Endothelial cell of umbilical vein (primary cell): ENCODE data around the gene COL16A1. TPM values are rescaled to one million over a fixed set of nuclear protein-coding genes. Genes with fewer than 3 reads are reported as not detected.

Experiments
- BruUV-seq: library from RNA; stranded (reverse); fragments of 400-500 nt; replicated peaks from 2 replicates; lab custom pipeline; 2021; lab: Mats Ljungman, UMichigan
- CTCF ChIA-PET: fragments of 300-600, 350-600 bp; sonication (Branson Sonifier 250); formaldehyde crosslinking; loops from one replicate; lab custom pipeline; 2021; ENCODE audit warnings: antibody characterized with exemption, inconsistent platforms; lab: Charles Lee
- POLR2A ChIA-PET: fragments of 300-600, 350-600 bp; sonication (Branson Sonifier 250); formaldehyde crosslinking; loops from one replicate; lab custom pipeline; 2021; ENCODE audit warnings: antibody characterized with exemption, inconsistent platforms; lab: Charles Lee
- DNase-seq: peaks from one replicate; pipeline ENCODE4 v3.0.0-alpha.2; 2011; ENCODE audit warnings: low read depth, low spot score
- FAIRE-seq: peaks from 2 replicates; lab custom pipeline; 2011; peaks lifted over from hg19 to GRCh38; lab: Jason Lieb, UNC
- H2AFZ ChIP-seq: 2 replicates; pipeline ENCODE4 v1.6.0; 2012; ENCODE audit warnings: low read depth, low read length, control low read depth, inconsistent platforms
- H3K27ac ChIP-seq: 2 replicates; pipeline ENCODE4 v1.5.1; 2011; ENCODE audit warnings: low read depth, mild to moderate bottlenecking, control low read depth, low read length, moderate library complexity; ENCODE audit not compliant: insufficient read depth
- H3K27me3 ChIP-seq, 2 experiments: 2 replicates each; pipeline versions ENCODE4 v1.6.0 to v1.6.1; 2011; ENCODE audit warnings: low read length in 2 of 2, mixed read lengths in 1 of 2; ENCODE audit not compliant: control insufficient read depth in 2 of 2, insufficient read depth in 2 of 2
- H3K36me3 ChIP-seq, 2 experiments: 2 replicates in 1 of 2; 3 replicates in 1 of 2; pipeline ENCODE4 v1.5.1; 2011; ENCODE audit warnings: low read length in 2 of 2, mild to moderate bottlenecking in 1 of 2, moderate library complexity in 1 of 2; ENCODE audit not compliant: control insufficient read depth in 2 of 2, insufficient read depth in 2 of 2; ENCODE audit errors: extremely low read depth in 1 of 2
- H3K4me1 ChIP-seq: 3 replicates; pipeline ENCODE4 v1.5.1; 2011; ENCODE audit warnings: mild to moderate bottlenecking, low read length; ENCODE audit not compliant: control insufficient read depth, insufficient read depth; ENCODE audit errors: extremely low read depth
- H3K4me2 ChIP-seq: 2 replicates; pipeline ENCODE4 v1.6.1; 2011; ENCODE audit warnings: low read length, control low read depth, mixed read lengths; ENCODE audit not compliant: insufficient read depth
- H3K4me3 ChIP-seq, 3 experiments: fragments of 200-600 bp in 1 of 3; sonication (generic), shearing (Covaris generic) in 1 of 3; replicated peaks in 1 of 3; 2 replicates each; pipeline ENCODE4 v1.5.1; 2011 to 2016; ENCODE audit warnings: control low read depth in 3 of 3, low read length in 3 of 3, mild to moderate bottlenecking in 2 of 3, inconsistent platforms in 1 of 3, low read depth in 1 of 3, moderate library complexity in 1 of 3; ENCODE audit not compliant: insufficient read depth in 1 of 3
- H3K79me2 ChIP-seq: 2 replicates; pipeline ENCODE4 v1.6.0; 2012; ENCODE audit warnings: low read length, inconsistent platforms; ENCODE audit not compliant: control insufficient read depth, insufficient read depth
- H3K9ac ChIP-seq: replicated peaks from 2 replicates; pipeline ENCODE3; 2011; ENCODE audit warnings: low read length, control low read depth; ENCODE audit not compliant: insufficient read depth; ENCODE audit errors: extremely low read depth
- H3K9me1 ChIP-seq: replicated peaks from 3 replicates; pipeline ENCODE4 v1.6.0; 2011; ENCODE audit warnings: mild to moderate bottlenecking, low read length; ENCODE audit not compliant: control insufficient read depth, insufficient read depth; ENCODE audit errors: extremely low read depth
- H3K9me3 ChIP-seq: replicated peaks from 2 replicates; pipeline ENCODE4 v1.5.1; 2012; ENCODE audit warnings: low read length, inconsistent platforms; ENCODE audit not compliant: control insufficient read depth, insufficient read depth
- H4K20me1 ChIP-seq: replicated peaks from 2 replicates; pipeline ENCODE3; 2011; ENCODE audit warnings: mild to moderate bottlenecking, low read length; ENCODE audit not compliant: control insufficient read depth, insufficient read depth; ENCODE audit errors: extremely low read depth
- CTCF ChIP-seq, 2 donors: IDR thresholded peaks; 1 replicate in 1 of 2; 2 replicates in 1 of 2; pipeline ENCODE4 v1.5.1; 2011; ENCODE audit warnings: low read length in 2 of 2, mild to moderate bottlenecking in 2 of 2, moderate library complexity in 2 of 2, control low read depth in 1 of 2, inconsistent platforms in 1 of 2, low read depth in 1 of 2; ENCODE audit not compliant: insufficient read depth in 1 of 2; ENCODE audit errors: extremely low read depth in 1 of 2
- EZH2 ChIP-seq: IDR thresholded peaks from 2 replicates; pipeline ENCODE4 v1.6.1; 2012; ENCODE audit warnings: borderline replicate concordance, low read depth, mild to moderate bottlenecking, moderate library complexity, low read length, inconsistent platforms; ENCODE audit not compliant: severe bottlenecking
- FOS ChIP-seq: IDR thresholded peaks from 2 replicates; pipeline ENCODE4 v1.6.1; 2011; ENCODE audit warnings: mild to moderate bottlenecking, low read length, moderate library complexity, borderline replicate concordance; ENCODE audit not compliant: insufficient read depth
- GATA2 ChIP-seq: IDR thresholded peaks from 2 replicates; pipeline ENCODE4 v1.7.0; 2011; ENCODE audit warnings: low read depth, mild to moderate bottlenecking, moderate library complexity, mixed read lengths, low read length; ENCODE audit not compliant: insufficient read length, insufficient read depth
- JUN ChIP-seq: IDR thresholded peaks from 2 replicates; pipeline ENCODE4 v1.6.1; 2011; ENCODE audit warnings: borderline replicate concordance, low read depth; ENCODE audit not compliant: insufficient read length, insufficient read depth
- MYC ChIP-seq: IDR thresholded peaks from one replicate; pipeline ENCODE4 v1.6.1; 2011; ENCODE audit warnings: mild to moderate bottlenecking, low read depth, low read length
- POLR2A ChIP-seq: IDR thresholded peaks from 2 replicates; pipeline ENCODE4 v1.6.1; 2012; ENCODE audit warnings: low read depth, mild to moderate bottlenecking, control low read depth, low read length
- POLR2AphosphoS5 ChIP-seq: IDR thresholded peaks from 2 replicates; pipeline ENCODE4 v1.6.1; 2012; ENCODE audit warnings: low read depth, mild to moderate bottlenecking, control low read depth, low read length, moderate library complexity; ENCODE audit not compliant: insufficient read depth
- dilution Hi-C: fragments of 300-500 bp; cut with MboI; formaldehyde crosslinking; loops from one replicate; pipeline ENCODE4 v1.15.0; 2019; ENCODE audit warnings: low sequenced_read_pairs; ENCODE audit not compliant: extremely low pct_ligation_motif_present
- intact Hi-C: fragments of 100-400 bp; cut with micrococcal nuclease; formaldehyde crosslinking; loops from one replicate; pipeline ENCODE4 v1.10.0; 2022
- polyA plus RNA-seq, 4 experiments: library from polyadenylated mRNA; depleted of rRNA in 3 of 4; stranded (reverse) in 3 of 4; unstranded in 1 of 4; fragments of >200 nt; gene quantifications; 2 replicates each; pipeline versions ENCODE4 v1.2.1 to v1.2.3, GENCODE V29; 2011 to 2012; ENCODE audit warnings: missing spikeins in 1 of 4
- total RNA-seq: library from RNA; stranded (reverse); gene quantifications from 2 replicates; pipeline ENCODE4 v1.2.3, GENCODE V29; 2021
- TF ChIP-seq, protein P1 (sequence below): IDR thresholded peaks from 2 replicates; pipeline ENCODE4 v1.6.1; 2011; ENCODE audit not compliant: insufficient read depth, insufficient read length

COL16A1 gene
- total and polyA plus RNA-seq, 2 donors (not counting 3 experiments of a cell fraction or from before 2014, with no cell fraction given) = 0.68 to 1.2 TPM

GRCh38 chr1:31695327-31695726 lies 8.5 kb downstream of the COL16A1 start:
- Histone ChIP-seq H4K20me1 (no peaks in the 10 kb centered on the region), H3K27me3 (no peaks in the 10 kb centered on the region), H3K4me3 (no peak overlapping the region), H3K9me1 (no peaks in the 10 kb centered on the region), H2AFZ (no peak overlapping the region), H3K4me1 (peaks cover 2% of the 10 kb centered on the region), H3K36me3 (no peaks in the 10 kb centered on the region), H3K9ac (no peak overlapping the region), H3K27ac (no peak overlapping the region), H3K4me2 (no peak overlapping the region), H3K9me3 (no peaks in the 10 kb centered on the region), H3K79me2 (no peaks in the 10 kb centered on the region)
- FAIRE-seq = no peak
- ChIA-PET POLR2A (no interaction called here), CTCF (interaction anchor here (0.9 to 2.6 kb wide), 2 partner anchors 9 to 20 kb away, joined by 4 to 9 read pairs; no protein-coding TSS in a partner anchor)
- intact Hi-C loops (no loop called here), dilution Hi-C loops (no loop called here)
- DNase-seq = no peak
- no TSS peak for BruUV-seq
- TF ChIP-seq, protein P1, sequence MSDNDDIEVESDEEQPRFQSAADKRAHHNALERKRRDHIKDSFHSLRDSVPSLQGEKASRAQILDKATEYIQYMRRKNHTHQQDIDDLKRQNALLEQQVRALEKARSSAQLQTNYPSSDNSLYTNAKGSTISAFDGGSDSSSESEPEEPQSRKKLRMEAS = no peak
- TF ChIP-seq POLR2A (no peak), MYC (no peak), EZH2 (no peak), POLR2AphosphoS5 (no peak), CTCF (IDR thresholded peaks at IDR 0.05; ENCODE audit: extremely low read depth in 1 of 2, insufficient read depth in 1 of 2, low read depth in 1 of 2, low read length in 2 of 2) (no peak), FOS (no peak), GATA2 (no peak), JUN (no peak)
